ENCODE measurements around the gene AXIN1. TPM values are rescaled to one million over a fixed set of nuclear protein-coding genes. Genes with fewer than 3 reads are reported as not detected.
A peak's percentile ranks its signal among the peaks of the same experiment; 100 is the strongest.

The AXIN1 gene
- total RNA-seq, 2 donors from 2014 or later, result 31.2 to 35.2 TPM

GRCh38 chr16:369866-370436 is 17.4 kb upstream of the AXIN1 start:
- Histone ChIP-seq H3K9me3 (no peaks in the 10 kb centered on the region), H3K36me3 (peaks cover 4 to 29% of the 10 kb centered on the region in 2 donors), H3K27ac (peak overlapping the region in 1 of 2 donors; percentile 63), H3K27me3 (replicated peaks; ENCODE audit: insufficient read depth) (no peaks in the 10 kb centered on the region), H3K4me3 (peak overlapping the region; percentile 34 to 49), H3K4me1 (replicated peaks) (peaks cover 7% of the 10 kb centered on the region)
- TF ChIP-seq, protein P1, sequence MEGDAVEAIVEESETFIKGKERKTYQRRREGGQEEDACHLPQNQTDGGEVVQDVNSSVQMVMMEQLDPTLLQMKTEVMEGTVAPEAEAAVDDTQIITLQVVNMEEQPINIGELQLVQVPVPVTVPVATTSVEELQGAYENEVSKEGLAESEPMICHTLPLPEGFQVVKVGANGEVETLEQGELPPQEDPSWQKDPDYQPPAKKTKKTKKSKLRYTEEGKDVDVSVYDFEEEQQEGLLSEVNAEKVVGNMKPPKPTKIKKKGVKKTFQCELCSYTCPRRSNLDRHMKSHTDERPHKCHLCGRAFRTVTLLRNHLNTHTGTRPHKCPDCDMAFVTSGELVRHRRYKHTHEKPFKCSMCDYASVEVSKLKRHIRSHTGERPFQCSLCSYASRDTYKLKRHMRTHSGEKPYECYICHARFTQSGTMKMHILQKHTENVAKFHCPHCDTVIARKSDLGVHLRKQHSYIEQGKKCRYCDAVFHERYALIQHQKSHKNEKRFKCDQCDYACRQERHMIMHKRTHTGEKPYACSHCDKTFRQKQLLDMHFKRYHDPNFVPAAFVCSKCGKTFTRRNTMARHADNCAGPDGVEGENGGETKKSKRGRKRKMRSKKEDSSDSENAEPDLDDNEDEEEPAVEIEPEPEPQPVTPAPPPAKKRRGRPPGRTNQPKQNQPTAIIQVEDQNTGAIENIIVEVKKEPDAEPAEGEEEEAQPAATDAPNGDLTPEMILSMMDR (IDR thresholded peaks at IDR 0.05), result no peak
- TF ChIP-seq POLR2A (IDR thresholded peaks at IDR 0.05), result no peak
- intact Hi-C loops (cut with DNase I), result no loop called here
- WGBS, result 19% methylated on average over 26 of the region's 44 CpGs
- DNase-seq (ENCODE audit: low spot score), result no peak

DNA sequence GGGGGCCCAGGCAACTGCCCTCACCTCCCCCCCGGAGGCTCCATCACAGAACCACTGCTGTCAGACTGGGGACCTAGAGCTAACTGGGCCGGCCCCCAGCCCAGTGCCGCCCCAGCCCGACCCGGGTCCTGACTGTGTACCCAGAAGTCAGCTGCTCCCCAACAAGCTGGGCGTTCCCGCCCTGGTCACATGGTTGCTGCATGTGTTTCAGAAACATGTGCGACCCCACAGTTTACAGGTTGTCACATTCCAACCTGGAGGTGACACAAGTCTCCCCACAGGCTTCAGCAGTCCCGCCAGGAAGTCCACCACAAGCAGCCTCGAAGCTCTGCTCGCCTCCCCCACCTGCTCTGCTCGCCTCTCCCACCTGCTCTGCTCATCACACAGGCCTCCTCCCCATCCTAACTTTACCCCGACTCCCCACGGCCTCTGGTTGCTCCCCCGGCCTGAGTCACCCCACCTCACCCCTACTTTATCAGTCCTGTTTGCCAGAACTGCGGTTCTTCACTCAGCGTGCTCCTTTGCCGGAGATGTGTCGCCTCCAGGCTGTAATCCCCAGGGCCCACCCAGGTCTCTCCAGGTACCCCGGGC is 16.8 kb upstream of the AXIN1 start:
- no peaks in the 10 kb centered on the region for H3K9me3 ChIP-seq
- H3K27ac ChIP-seq, result no peak overlapping the region
- intact Hi-C loops (cut with DNase I), result no loop called here
- WGBS, result 77% methylated on average over 20 of the region's 20 CpGs
- TF ChIP-seq, protein P1 (IDR thresholded peaks at IDR 0.05), result no peak
- TF ChIP-seq POLR2A (IDR thresholded peaks at IDR 0.05) (no peak), POLR2AphosphoS5 (IDR thresholded peaks at IDR 0.05) (no peak)
- peaks cover 0 to 24% of the 10 kb centered on the region in 2 donors for H3K36me3 ChIP-seq
- DNase-seq (ENCODE audit: low spot score), result no peak
- H3K4me1 ChIP-seq (replicated peaks), result peaks cover 7% of the 10 kb centered on the region
- H3K27me3 ChIP-seq (replicated peaks; ENCODE audit: insufficient read depth), result no peaks in the 10 kb centered on the region
- H3K4me3 ChIP-seq, result no peak overlapping the region

- H3K27me3 ChIP-seq (replicated peaks; ENCODE audit: insufficient read depth), result no peaks in the 10 kb centered on the region
- DNase-seq (ENCODE audit: low spot score), result no peak
- peaks cover 0 to 24% of the 10 kb centered on the region in 2 donors for H3K36me3 ChIP-seq
- intact Hi-C loops (cut with DNase I), result no loop called here
- H3K9me3 ChIP-seq, result no peaks in the 10 kb centered on the region
- H3K27ac ChIP-seq, result no peak overlapping the region
- TF ChIP-seq POLR2AphosphoS5 (IDR thresholded peaks at IDR 0.05) (no peak), POLR2A (IDR thresholded peaks at IDR 0.05) (no peak)
- TF ChIP-seq, protein P1 (IDR thresholded peaks at IDR 0.05), result no peak
- H3K4me3 ChIP-seq, result no peak overlapping the region
- WGBS, result 96% methylated on average over 22 of the region's 29 CpGs
- peaks cover 7% of the 10 kb centered on the region for H3K4me1 ChIP-seq (replicated peaks)
Measured at GRCh38 chr16:368388-369158, 16.1 kb upstream of the AXIN1 start.

DNA sequence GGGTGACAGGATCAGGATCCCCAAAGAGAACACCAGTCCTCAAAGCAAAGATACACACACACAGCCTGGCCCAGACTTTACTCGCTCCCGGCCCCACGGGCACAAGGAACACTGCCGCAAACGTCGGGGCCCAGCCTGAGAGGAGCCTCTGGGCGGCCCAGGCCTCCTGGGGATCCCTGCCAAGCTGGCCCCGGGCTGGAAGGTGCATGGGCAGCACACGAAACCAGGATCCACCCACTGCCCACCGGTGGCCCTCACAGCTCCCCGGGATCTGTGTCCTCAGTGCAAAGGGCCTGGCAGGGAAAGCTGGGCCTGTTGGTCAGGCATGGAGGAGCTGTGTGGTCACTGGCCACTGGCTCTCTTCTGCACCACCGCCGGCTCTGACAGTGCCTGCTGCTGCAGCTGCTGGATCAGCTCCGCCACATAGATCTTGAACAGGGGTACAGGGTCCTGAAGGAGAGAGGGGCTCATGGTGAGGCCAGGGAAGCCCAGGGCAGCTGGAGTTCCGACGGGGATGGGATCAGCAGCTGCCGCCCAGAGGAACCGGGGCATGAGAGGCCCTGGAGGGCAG is 14.9 kb upstream of the AXIN1 start:
- no peak for TF ChIP-seq POLR2AphosphoS5 (IDR thresholded peaks at IDR 0.05)
- Histone ChIP-seq H3K27me3 (replicated peaks; ENCODE audit: insufficient read depth) (no peaks in the 10 kb centered on the region), H3K4me1 (replicated peaks) (peaks cover 7% of the 10 kb centered on the region), H3K36me3 (peaks cover 0 to 24% of the 10 kb centered on the region in 2 donors), H3K27ac (no peak overlapping the region), H3K4me3 (no peak overlapping the region), H3K9me3 (no peaks in the 10 kb centered on the region)
- no peak for DNase-seq (ENCODE audit: low spot score)
- 95% methylated on average over 18 of the region's 18 CpGs for WGBS
- intact Hi-C loops (cut with DNase I), result no loop called here

DNA sequence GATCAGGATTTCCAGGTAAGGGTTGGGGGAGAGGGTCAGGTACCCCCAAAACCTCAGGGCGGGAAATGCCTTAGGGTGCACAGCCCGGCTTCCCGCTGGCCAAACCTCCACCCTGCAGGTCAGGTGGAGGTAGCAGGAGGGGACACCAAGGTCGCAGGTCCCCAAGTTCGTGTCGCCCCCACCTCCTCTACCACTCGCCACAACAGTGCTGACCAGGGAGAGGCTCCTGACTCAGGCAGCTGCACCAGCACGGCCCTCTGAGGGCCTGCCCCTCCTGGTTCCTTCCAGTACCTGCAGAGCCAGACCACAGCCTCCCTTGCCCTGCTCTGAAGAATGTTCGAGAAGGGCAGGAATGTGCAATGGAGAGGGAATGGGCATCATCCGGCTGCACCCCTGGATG is 14.0 kb upstream of the AXIN1 start:
- TF ChIP-seq, protein P1 (IDR thresholded peaks at IDR 0.05), result no peak
- TF ChIP-seq POLR2A (IDR thresholded peaks at IDR 0.05) (no peak), POLR2AphosphoS5 (IDR thresholded peaks at IDR 0.05) (no peak)
- intact Hi-C loops (cut with DNase I), result no loop called here
- Histone ChIP-seq H3K4me1 (replicated peaks) (peaks cover 7% of the 10 kb centered on the region), H3K27me3 (replicated peaks; ENCODE audit: insufficient read depth) (no peaks in the 10 kb centered on the region), H3K9me3 (no peaks in the 10 kb centered on the region), H3K4me3 (no peak overlapping the region), H3K27ac (no peak overlapping the region), H3K36me3 (peaks cover 0 to 16% of the 10 kb centered on the region in 2 donors)
- DNase-seq (ENCODE audit: low spot score), result no peak
- 86% methylated on average over 9 of the region's 10 CpGs for WGBS

Measured in prostate gland (tissue), 2 donors.